Mammary epithelial cell (primary cell): ENCODE results near the gene ZNF736.

Experiments
- EZH2 ChIP-seq: IDR thresholded peaks from 2 replicates; pipeline ENCODE4 v1.6.1; 2012; ENCODE audit warnings: low read length, inconsistent platforms, borderline replicate concordance
- TF ChIP-seq, protein P1 (sequence below), 2 donors: IDR thresholded peaks in 1 of 2; conservative IDR thresholded peaks in 1 of 2; 2 replicates each; pipeline ENCODE4 v1.5.1; 2011 to 2012; ENCODE audit warnings: inconsistent platforms in 2 of 2, low read length in 2 of 2, mild to moderate bottlenecking in 2 of 2, control low read depth in 1 of 2, low read depth in 1 of 2; ENCODE audit not compliant: insufficient read depth in 1 of 2; ENCODE audit errors: extremely low read depth in 1 of 2

DNA sequence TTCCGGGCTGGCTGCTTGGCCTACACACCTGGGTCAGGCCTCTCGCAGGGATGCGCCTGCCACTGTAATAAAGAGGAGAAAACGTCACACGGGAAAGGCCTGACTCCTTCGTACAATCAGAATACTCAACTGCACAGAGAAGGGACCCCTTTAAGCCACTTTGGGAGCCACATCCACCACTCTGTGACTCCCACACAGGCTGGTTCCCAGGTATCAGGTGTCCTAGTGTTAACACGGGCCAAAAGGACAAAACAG is 5.8 kb upstream of the ZNF736 start:
- TF ChIP-seq, protein P1, sequence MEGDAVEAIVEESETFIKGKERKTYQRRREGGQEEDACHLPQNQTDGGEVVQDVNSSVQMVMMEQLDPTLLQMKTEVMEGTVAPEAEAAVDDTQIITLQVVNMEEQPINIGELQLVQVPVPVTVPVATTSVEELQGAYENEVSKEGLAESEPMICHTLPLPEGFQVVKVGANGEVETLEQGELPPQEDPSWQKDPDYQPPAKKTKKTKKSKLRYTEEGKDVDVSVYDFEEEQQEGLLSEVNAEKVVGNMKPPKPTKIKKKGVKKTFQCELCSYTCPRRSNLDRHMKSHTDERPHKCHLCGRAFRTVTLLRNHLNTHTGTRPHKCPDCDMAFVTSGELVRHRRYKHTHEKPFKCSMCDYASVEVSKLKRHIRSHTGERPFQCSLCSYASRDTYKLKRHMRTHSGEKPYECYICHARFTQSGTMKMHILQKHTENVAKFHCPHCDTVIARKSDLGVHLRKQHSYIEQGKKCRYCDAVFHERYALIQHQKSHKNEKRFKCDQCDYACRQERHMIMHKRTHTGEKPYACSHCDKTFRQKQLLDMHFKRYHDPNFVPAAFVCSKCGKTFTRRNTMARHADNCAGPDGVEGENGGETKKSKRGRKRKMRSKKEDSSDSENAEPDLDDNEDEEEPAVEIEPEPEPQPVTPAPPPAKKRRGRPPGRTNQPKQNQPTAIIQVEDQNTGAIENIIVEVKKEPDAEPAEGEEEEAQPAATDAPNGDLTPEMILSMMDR (conservative IDR thresholded peaks at IDR 0.05 in 1 of 2, IDR thresholded peaks at IDR 0.05 in 1 of 2; ENCODE audit: extremely low read depth in 1 of 2, insufficient read depth in 1 of 2, low read depth in 1 of 2, low read length in 2 of 2): no peak
- no peak for TF ChIP-seq EZH2
